Trophoblast cell (in vitro differentiated cells and primary cell): ENCODE data around the gene LRP3.

ENCODE experiments used
- DNase-seq, 2 donors: peaks; one replicate each; pipeline ENCODE4 v3.0.0-alpha.2; 2016
- H2AFZ ChIP-seq: 2 replicates; pipeline ENCODE4 v1.6.1; 2013; ENCODE audit warnings: low read length, moderate library complexity, mild to moderate bottlenecking; ENCODE audit not compliant: insufficient read depth, poor library complexity
- H2AK5ac ChIP-seq: 2 replicates; pipeline ENCODE4 v1.6.1; 2013; ENCODE audit warnings: mild to moderate bottlenecking, low read length
- H2BK120ac ChIP-seq: 2 replicates; pipeline ENCODE4 v1.6.1; 2013; ENCODE audit warnings: low read length, mild to moderate bottlenecking, moderate library complexity; ENCODE audit not compliant: insufficient read depth, poor library complexity
- H2BK12ac ChIP-seq: 2 replicates; pipeline ENCODE4 v1.6.1; 2013; ENCODE audit warnings: mild to moderate bottlenecking, low read length, moderate library complexity
- H2BK5ac ChIP-seq: 2 replicates; pipeline ENCODE4 v1.6.1; 2013; ENCODE audit warnings: low read length, low read depth, moderate library complexity, mild to moderate bottlenecking; ENCODE audit not compliant: poor library complexity
- H3K14ac ChIP-seq: 2 replicates; pipeline ENCODE4 v1.6.1; 2013; ENCODE audit warnings: mild to moderate bottlenecking, low read length
- H3K18ac ChIP-seq: 2 replicates; pipeline ENCODE4 v1.6.1; 2013; ENCODE audit warnings: mild to moderate bottlenecking, low read length
- H3K23ac ChIP-seq: 2 replicates; pipeline ENCODE4 v1.6.1; 2013; ENCODE audit warnings: low read length
- H3K27ac ChIP-seq: 2 replicates; pipeline ENCODE4 v1.5.1; 2013; ENCODE audit warnings: low read depth, mild to moderate bottlenecking, inconsistent platforms, low read length, moderate library complexity
- H3K27me3 ChIP-seq: 2 replicates; pipeline ENCODE4 v1.6.1; 2013; ENCODE audit warnings: inconsistent platforms, mild to moderate bottlenecking, low read length, moderate library complexity; ENCODE audit not compliant: insufficient read depth
- H3K36me3 ChIP-seq, 2 experiments: 1 replicate in 1 of 2; 2 replicates in 1 of 2; pipeline ENCODE4 v1.6.1; 2013; ENCODE audit warnings: low read length in 2 of 2, mild to moderate bottlenecking in 2 of 2, moderate library complexity in 1 of 2; ENCODE audit not compliant: insufficient read depth in 2 of 2, control insufficient read depth in 1 of 2
- H3K4ac ChIP-seq: 2 replicates; pipeline ENCODE4 v1.6.1; 2013; ENCODE audit warnings: low read depth, mild to moderate bottlenecking, low read length, moderate library complexity
- H3K4me1 ChIP-seq, 2 experiments: 1 replicate in 1 of 2; 2 replicates in 1 of 2; pipeline ENCODE4 v1.6.1; 2013; ENCODE audit warnings: low read length in 2 of 2, mild to moderate bottlenecking in 2 of 2, moderate library complexity in 1 of 2; ENCODE audit not compliant: insufficient read depth in 2 of 2, control insufficient read depth in 1 of 2
- H3K4me2 ChIP-seq: 2 replicates; pipeline ENCODE4 v1.6.1; 2013; ENCODE audit warnings: inconsistent platforms, mild to moderate bottlenecking, low read length, moderate library complexity
- H3K4me3 ChIP-seq: 2 replicates; pipeline ENCODE4 v1.5.1; 2013; ENCODE audit warnings: mild to moderate bottlenecking, low read depth, low read length, inconsistent platforms
- H3K79me1 ChIP-seq: one replicate; pipeline ENCODE4 v1.6.1; 2013; ENCODE audit warnings: low read length
- H3K79me2 ChIP-seq: 2 replicates; pipeline ENCODE4 v1.6.1; 2013; ENCODE audit warnings: low read length, mild to moderate bottlenecking; ENCODE audit not compliant: control insufficient read depth, insufficient read depth, poor library complexity
- H3K9ac ChIP-seq: 2 replicates; pipeline ENCODE4 v1.6.1; 2013; ENCODE audit warnings: mild to moderate bottlenecking, low read length
- H3K9me3 ChIP-seq: 2 replicates; pipeline ENCODE4 v1.6.1; 2013; ENCODE audit warnings: low read depth, mild to moderate bottlenecking, control low read depth, inconsistent platforms, low read length; ENCODE audit not compliant: insufficient read depth
- H4K12ac ChIP-seq: 2 replicates; pipeline ENCODE4 v1.6.1; 2013; ENCODE audit warnings: low read depth, mild to moderate bottlenecking, low read length, moderate library complexity
- H4K8ac ChIP-seq: 2 replicates; pipeline ENCODE4 v1.6.1; 2013; ENCODE audit warnings: low read depth, mild to moderate bottlenecking, low read length, moderate library complexity
- H4K91ac ChIP-seq: one replicate; pipeline ENCODE4 v1.6.1; 2013; ENCODE audit warnings: low read depth, mild to moderate bottlenecking, low read length, moderate library complexity
- WGBS: extraction: QIAGEN DNeasy Blood & Tissue Kit; methylation state at CpG from one replicate; pipeline ENCODE4 v1.1.7; 2013; ENCODE audit warnings: missing lambda C conversion rate; ENCODE audit not compliant: insufficient read length, insufficient coverage; ENCODE audit errors: extremely low coverage; 5-methylcytosine and 5-hydroxymethylcytosine counted together

LRP3 gene

GRCh38 chr19:33234092-33234491, 40.0 kb downstream of the LRP3 start:
- DNase-seq: no peak
- H3K4ac ChIP-seq: no peak overlapping the region
- no peak overlapping the region for H2AFZ ChIP-seq
- H3K36me3 ChIP-seq: no peaks in the 10 kb centered on the region
- no peak overlapping the region for H2BK120ac ChIP-seq
- H4K91ac ChIP-seq: no peak overlapping the region
- H3K14ac ChIP-seq: no peak overlapping the region
- H4K8ac ChIP-seq: no peak overlapping the region
- WGBS: no CpG with 5 or more reads among the region's 8 CpGs
- no peak overlapping the region for H3K4me2 ChIP-seq
- H3K79me1 ChIP-seq: no peaks in the 10 kb centered on the region
- H3K4me3 ChIP-seq: no peak overlapping the region
- no peaks in the 10 kb centered on the region for H3K27me3 ChIP-seq
- no peak overlapping the region for H3K9ac ChIP-seq
- H3K23ac ChIP-seq: no peak overlapping the region
- no peaks in the 10 kb centered on the region for H3K79me2 ChIP-seq
- H2BK12ac ChIP-seq: no peak overlapping the region
- H4K12ac ChIP-seq: no peak overlapping the region
- H2AK5ac ChIP-seq: no peak overlapping the region
- H3K27ac ChIP-seq: no peak overlapping the region
- H3K4me1 ChIP-seq: no peaks in the 10 kb centered on the region
- no peak overlapping the region for H2BK5ac ChIP-seq
- H3K9me3 ChIP-seq: peaks cover 1% of the 10 kb centered on the region
- no peak overlapping the region for H3K18ac ChIP-seq

- Histone ChIP-seq H3K27ac (no peak overlapping the region), H3K23ac (no peak overlapping the region), H3K4me3 (no peak overlapping the region), H4K12ac (no peak overlapping the region), H3K4me2 (no peak overlapping the region), H4K8ac (no peak overlapping the region), H3K27me3 (no peaks in the 10 kb centered on the region), H3K9me3 (peaks cover 1% of the 10 kb centered on the region), H3K18ac (no peak overlapping the region), H3K4ac (no peak overlapping the region), H4K91ac (no peak overlapping the region), H3K36me3 (no peaks in the 10 kb centered on the region), H3K79me1 (no peaks in the 10 kb centered on the region), H3K79me2 (no peaks in the 10 kb centered on the region), H2AFZ (no peak overlapping the region), H2BK12ac (no peak overlapping the region), H2BK5ac (no peak overlapping the region), H2AK5ac (no peak overlapping the region), H3K9ac (no peak overlapping the region), H3K14ac (no peak overlapping the region), H3K4me1 (no peaks in the 10 kb centered on the region), H2BK120ac (no peak overlapping the region)
- WGBS: no CpG with 5 or more reads among the region's 9 CpGs
- no peak for DNase-seq
Observed at GRCh38 chr19:33234736-33235135, 40.6 kb downstream of the LRP3 start.

- Histone ChIP-seq H2BK5ac (no peak overlapping the region), H3K36me3 (no peaks in the 10 kb centered on the region), H2AK5ac (no peak overlapping the region), H2BK12ac (no peak overlapping the region), H3K23ac (no peak overlapping the region), H3K14ac (no peak overlapping the region), H2BK120ac (no peak overlapping the region), H3K79me1 (no peaks in the 10 kb centered on the region), H3K4me3 (no peak overlapping the region), H3K9me3 (peaks cover 1% of the 10 kb centered on the region), H4K8ac (no peak overlapping the region), H3K4ac (no peak overlapping the region), H4K12ac (no peak overlapping the region), H3K79me2 (no peaks in the 10 kb centered on the region), H3K27me3 (no peaks in the 10 kb centered on the region), H2AFZ (no peak overlapping the region), H3K18ac (no peak overlapping the region), H3K27ac (no peak overlapping the region), H3K4me1 (no peaks in the 10 kb centered on the region), H3K9ac (no peak overlapping the region), H3K4me2 (no peak overlapping the region), H4K91ac (no peak overlapping the region)
- no CpG with 5 or more reads among the region's 30 CpGs for WGBS
- DNase-seq: peak; percentile 90 to 98
Observed at GRCh38 chr19:33235269-33235995, 41.3 kb downstream of the LRP3 start.

- no peaks in the 10 kb centered on the region for H3K4me1 ChIP-seq
- no peak overlapping the region for H4K8ac ChIP-seq
- H3K36me3 ChIP-seq: no peaks in the 10 kb centered on the region
- no peak overlapping the region for H2BK12ac ChIP-seq
- H2AK5ac ChIP-seq: no peak overlapping the region
- no peak overlapping the region for H3K18ac ChIP-seq
- WGBS: no CpG with 5 or more reads among the region's 20 CpGs
- no peak overlapping the region for H4K12ac ChIP-seq
- no peak overlapping the region for H3K14ac ChIP-seq
- H3K4ac ChIP-seq: no peak overlapping the region
- H2BK5ac ChIP-seq: no peak overlapping the region
- no peak overlapping the region for H3K4me2 ChIP-seq
- no peak overlapping the region for H3K4me3 ChIP-seq
- no peak overlapping the region for H3K23ac ChIP-seq
- no peak overlapping the region for H3K27ac ChIP-seq
- H3K79me2 ChIP-seq: no peaks in the 10 kb centered on the region
- peak overlapping the region; percentile 43 for H2BK120ac ChIP-seq
- H4K91ac ChIP-seq: no peak overlapping the region
- no peak for DNase-seq
- no peak overlapping the region for H3K9ac ChIP-seq
- H2AFZ ChIP-seq: no peak overlapping the region
- H3K79me1 ChIP-seq: no peaks in the 10 kb centered on the region
- H3K9me3 ChIP-seq: peaks cover under 1% of the 10 kb centered on the region
- no peaks in the 10 kb centered on the region for H3K27me3 ChIP-seq
Observed at GRCh38 chr19:33235996-33236350, 41.8 kb downstream of the LRP3 start.
